HG03460 (cell line): Measurements from ENCODE around the gene L1CAM.

Experiments
- ATAC-seq: cut with Tn5 transposase; IDR thresholded peaks from one replicate; pipeline ENCODE4 v1.9.1; 2021; ENCODE audit not compliant: unreplicated experiment

Gene L1CAM

DNA sequence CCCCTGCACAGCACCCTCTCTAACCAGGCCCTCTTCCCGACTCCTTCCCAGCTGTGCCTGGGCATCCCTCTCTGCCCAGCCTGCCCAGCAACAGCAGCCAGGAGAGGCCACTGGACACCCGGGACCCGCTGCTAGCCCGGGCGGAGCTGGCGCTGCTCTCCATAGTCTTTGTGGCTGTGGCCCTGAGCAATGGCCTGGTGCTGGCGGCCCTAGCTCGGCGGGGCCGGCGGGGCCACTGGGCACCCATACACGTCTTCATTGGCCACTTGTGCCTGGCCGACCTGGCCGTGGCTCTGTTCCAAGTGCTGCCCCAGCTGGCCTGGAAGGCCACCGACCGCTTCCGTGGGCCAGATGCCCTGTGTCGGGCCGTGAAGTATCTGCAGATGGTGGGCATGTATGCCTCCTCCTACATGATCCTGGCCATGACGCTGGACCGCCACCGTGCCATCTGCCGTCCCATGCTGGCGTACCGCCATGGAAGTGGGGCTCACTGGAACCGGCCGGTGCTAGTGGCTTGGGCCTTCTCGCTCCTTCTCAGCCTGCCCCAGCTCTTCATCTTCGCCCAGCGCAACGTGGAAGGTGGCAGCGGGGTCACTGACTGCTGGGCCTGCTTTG, 19.6 kb upstream of the L1CAM start:
- no peak for ATAC-seq

DNA sequence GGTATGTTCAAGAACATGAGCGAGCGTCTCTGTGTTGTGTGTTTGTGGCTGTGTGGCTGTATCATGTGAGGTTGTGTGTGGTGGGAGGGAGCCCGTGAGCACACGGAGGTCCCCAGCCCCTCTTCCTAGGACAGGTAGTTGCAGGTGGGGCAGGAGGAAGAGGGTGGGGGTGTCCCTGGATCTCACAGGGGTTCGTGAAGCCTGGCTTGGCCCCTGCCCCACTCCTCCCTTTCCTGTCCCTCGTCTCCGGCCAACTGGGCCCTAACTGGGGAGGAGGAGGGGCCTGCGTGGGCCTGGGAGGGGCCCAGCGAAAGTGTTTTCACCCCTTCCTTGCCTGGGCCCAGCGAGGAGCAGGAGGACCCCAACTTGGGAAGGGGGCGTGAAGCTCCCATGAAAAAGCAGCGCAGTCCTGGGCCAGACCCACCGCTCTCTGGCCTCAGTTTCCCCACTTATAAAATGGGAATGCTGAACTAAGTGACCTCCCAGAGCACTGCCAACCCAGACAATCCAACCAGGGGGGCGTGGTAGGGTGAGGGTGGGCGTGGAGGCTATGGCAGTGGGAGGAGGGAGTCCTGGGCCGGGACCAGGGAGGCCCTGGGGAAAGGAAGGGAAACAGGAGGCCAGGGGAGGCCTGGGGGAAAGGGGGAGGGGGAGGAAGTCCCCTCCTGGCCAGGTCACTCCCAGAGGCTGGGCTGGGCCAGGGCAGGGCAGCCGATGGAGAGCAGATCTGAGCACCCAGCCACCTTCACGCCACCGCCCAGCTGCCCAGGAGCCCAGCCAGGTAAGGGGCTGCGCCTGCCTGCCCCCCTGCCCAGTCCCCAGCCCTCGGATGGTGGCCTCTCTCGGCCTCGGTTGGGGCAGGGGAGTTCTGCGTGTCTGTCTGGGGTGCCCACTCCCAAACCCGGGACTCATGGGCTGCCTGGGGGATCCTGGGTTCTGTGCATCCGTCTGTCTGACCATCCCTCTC, 18.3 kb upstream of the L1CAM start, which contains the start of gene AVPR2:
Gene AVPR2, plus strand, starts transcription at position 683 of the 967 bp plus-strand sequence. CDS start 473 bp downstream, outside the sequence.
- ATAC-seq: no peak

DNA sequence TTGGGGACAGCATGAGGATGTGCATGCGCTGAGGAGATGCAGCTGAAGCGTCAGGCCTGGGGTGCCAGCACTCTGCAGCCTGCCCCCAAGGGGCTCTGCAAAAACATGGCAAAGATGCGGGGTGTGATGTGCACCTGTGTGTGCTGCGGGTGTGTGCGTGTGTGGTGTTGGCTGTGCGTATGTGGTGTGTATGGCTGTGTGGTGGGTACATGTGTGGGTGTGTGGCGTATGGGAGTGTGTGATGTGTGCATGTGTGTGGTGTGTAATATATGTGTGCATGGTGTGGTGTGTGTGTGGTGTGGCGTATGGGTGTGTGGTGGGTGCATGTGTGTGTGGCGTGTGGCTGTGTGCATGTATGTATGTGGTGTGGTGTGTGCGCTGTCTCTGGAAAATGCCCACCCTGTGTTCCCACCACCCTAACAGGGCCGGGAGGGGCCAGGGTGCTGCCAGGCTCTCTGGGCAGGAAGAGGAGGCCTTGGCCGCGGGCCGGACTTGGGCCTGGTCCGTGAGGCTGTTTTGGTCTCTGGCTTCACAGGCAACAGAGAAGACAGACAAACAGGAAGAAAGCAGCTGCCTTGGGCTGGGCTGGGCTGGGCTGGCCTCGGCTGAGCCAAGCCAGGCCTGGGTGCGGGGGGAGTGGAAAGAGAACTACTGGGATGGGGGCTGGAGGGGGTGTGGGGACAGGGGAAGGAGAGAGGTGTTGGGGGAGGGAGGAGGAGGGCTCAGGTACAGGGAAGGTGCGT, 17.4 kb upstream of the L1CAM start:
- ATAC-seq: no peak

DNA sequence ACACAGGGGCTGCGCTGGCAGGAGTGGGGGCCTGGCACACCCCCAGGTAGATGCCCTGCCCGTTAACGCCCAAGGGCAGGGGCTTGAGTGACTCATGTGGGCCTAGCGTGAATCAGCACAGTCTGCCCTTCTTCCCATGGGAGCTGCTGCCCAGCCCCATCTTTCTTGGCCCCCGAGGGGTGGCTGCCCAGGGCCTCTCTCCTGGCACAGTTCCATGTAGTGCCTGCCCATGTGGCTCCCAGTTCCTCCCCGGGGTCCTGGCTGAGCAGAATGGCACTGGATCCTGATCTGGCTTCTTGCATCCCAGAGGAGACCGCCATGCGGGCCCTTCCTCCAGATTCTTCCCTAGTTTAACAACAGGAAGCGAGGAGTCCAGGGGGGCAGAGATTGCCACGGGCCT, 16.4 kb upstream of the L1CAM start:
- no peak for ATAC-seq

DNA sequence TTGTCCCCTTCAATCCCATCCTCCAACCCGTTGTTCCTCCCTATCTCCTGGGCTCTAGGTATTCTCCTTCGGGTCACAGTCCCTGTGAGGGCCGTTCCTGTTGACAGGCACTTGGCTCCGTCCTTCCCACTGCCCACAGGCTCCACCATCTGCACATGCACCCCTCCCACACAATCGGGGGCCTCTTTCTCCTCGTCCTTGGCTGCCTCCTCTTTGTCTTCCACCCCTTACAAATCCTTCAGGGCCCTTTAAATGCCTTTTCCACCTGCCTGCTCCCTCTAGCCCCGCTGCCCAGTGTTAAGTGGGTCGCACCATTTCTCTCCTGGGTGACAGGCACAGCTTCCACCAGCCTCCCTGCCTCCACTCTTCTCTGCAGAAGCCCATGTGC, 15.8 kb upstream of the L1CAM start:
- ATAC-seq: no peak

- peak; percentile 78 for ATAC-seq
Observed at GRCh38 chrX:153900831-153901752, 15.1 kb upstream of the L1CAM start.

- ATAC-seq: no peak
Observed at GRCh38 chrX:153897899-153898298, 11.9 kb upstream of the L1CAM start.

DNA sequence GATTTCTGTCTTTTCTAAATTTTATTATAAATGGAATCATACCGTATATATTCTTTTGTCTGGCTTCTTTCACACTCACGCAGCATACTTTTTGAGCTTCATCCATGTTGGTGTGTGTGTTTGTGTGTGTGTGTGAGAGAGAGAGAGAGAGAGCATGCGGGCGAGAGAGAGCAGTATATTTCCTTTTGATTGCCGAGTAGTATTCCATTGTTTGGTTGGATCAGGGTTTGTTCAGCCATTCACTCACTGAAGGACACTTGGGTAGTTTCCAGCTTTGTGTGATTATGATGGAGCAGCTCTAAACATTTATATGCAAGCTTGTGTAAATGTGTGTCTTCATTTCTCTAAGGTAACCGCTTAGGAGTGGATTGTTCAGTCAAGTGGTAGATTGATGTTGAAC, 3.1 kb upstream of the L1CAM start:
- ATAC-seq: no peak

DNA sequence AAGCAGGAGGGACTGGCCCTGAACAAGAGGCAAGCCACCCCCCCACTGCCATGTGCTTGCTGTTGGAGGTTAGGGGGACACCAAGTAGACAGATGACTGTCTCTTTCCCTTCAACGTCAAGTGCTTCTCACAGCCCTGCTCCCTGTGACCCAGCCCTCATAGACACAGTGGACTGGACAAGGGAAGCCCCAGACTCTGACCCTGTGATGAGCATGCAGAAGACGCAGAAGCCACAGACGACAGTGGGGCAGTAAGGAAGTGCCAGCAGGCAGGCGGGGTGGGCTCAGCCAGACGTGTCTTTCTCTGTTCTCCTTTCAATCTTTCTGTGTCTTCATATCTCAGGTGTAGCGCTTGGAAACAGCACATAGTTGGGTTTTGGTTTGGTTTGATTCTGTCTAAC, 2.4 kb upstream of the L1CAM start:
- no peak for ATAC-seq

DNA sequence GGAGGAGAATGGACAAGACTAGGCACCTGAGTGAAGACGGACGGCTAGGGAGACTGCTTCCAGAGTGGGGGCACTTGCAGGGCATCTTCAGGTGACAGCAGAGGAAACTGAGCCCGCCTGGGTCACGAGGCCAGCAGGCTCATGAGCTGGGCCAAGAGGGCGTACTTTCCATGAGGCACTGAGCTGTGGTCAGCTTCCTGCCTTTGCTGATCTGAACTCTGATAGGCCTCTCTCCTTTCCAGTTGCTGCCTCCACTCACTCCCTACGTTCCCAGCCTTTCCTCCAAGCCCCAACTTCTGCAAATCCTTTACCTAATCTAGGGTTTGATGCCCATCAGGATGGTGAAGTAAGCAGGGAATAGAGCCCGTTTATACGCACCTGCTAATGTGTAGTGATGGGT, 1.4 kb upstream of the L1CAM start:
- no peak for ATAC-seq

GRCh38 chrX:153886915-153887314, 942 bp upstream of the L1CAM start:
- ATAC-seq: no peak

- ATAC-seq: no peak
Observed at GRCh38 chrX:153885208-153885787, 675 bp downstream of the L1CAM start.

GRCh38 chrX:153884590-153884989, 1.4 kb downstream of the L1CAM start:
- no peak for ATAC-seq

DNA sequence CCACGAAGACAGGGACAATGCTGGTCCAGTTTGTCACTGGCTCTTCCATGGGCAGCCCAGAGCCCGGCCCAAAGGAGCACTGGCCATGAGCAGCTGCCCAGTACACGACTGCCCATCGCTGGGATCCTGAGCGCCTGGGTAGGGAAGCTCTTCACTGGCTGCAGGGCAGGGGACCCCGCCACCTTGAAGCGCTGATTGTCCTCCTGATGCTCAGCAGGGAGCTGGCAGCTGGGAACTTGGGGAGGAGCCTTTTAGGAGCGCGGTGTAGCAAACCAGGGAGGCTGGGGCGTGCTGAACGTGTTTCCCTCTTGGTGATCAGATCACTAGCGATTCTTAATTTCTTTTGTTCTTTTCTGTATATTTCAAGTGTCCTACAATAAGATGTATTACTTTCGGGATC, 1.8 kb downstream of the L1CAM start:
- no peak for ATAC-seq

DNA sequence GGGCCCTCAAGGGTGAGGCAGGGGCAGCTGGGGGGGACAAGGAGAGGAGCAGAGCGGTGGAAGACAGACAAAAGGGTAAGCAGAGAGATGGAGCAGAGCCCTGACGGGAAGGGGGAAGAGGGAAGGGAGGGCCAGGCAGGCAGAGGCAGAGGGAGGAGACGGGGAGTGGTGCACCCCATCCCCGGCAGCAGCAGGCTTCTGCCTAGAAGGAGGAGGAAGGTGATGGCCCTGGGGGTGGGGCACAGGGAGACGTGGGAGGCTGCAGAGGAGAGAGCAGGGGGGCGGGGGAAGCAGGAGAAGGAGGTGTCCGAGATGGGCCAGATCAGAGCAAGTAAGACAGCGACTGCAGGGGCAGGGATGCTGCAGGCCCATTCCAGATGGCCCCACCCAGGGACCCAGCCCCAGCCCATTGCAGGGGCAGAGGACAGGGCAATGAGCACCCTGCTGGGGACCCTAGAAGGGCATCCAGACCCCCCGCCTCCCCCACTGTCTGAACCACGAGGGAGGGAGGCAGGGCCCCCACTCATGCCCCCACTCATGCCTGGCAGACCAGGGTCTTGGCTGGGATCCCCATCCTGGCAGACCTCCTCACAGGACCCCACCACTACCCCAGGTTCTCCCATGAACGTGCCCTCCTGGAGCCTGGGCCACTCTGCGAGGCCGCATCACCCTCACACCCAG, 2.7 kb downstream of the L1CAM start:
- no peak for ATAC-seq

DNA sequence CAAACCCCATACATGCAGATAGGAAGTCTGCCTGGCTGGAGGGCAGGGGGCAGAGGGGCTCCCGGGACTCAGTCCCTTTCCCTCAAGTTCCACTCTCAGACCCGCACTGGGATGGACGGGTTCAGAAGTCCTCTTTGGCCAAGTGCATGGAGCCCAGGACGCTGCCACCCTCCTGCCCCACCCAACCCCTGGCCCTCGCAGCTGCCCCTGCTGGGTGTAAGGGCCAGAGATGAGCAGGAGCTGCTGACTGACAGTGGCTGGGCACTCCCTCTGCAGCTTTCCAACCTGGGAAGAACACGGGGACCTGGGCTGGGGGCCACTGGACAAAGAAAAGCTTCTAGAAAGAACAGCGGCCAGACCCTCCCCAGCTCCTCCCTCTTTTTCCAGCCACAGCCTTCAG, 3.4 kb downstream of the L1CAM start:
- no peak for ATAC-seq

DNA sequence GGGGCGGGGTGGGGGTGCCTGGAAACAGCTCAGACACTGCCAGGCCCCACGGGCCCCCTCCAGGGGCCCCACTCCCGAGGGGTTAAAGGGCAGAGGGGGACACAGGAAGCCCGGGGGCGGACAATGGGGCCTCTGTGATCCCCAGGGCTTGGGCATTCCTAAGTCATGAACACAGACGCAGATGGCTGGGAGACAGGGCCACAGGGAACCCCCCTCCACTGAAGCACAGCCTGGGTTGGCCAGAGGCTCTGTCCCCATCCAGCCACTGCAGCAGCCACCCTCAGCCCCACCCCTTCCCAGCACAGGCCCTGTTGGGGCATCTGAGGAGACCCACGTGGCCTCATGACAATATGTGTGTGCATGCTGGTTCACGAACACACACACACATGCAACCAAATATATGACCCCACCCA, 3.9 kb downstream of the L1CAM start:
- ATAC-seq: no peak

- ATAC-seq: no peak
Observed at GRCh38 chrX:153881281-153881680, 4.7 kb downstream of the L1CAM start.

- ATAC-seq: no peak
Observed at GRCh38 chrX:153880440-153880815, 5.5 kb downstream of the L1CAM start.
